K562 (cell line): Measurements from ENCODE around the gene MCM9.

Experiments used
- EP300 ChIP-seq: IDR thresholded peaks from 2 replicates; pipeline ENCODE4 v1.6.1; 2012; ENCODE audit warnings: low read length, improper control_type of control experiment
- OTX1 ChIP-seq: fragments of 450-650 bp; formaldehyde crosslinking; IDR thresholded peaks from 2 replicates; pipeline ENCODE4 v1.4.0; 2022; ENCODE audit warnings: mild to moderate bottlenecking

- TF ChIP-seq OTX1 (CRISPR knock-in tag) (no peak), EP300 (no peak)
These were observed 148.1 kb downstream of the MCM9 start for GRCh38 chr6:118786596-118787453.
